Measurements from ENCODE around the gene USP53.
"Not testable (repeated sequence)": the region's sequence is repeated elsewhere in the genome, so short reads cannot be mapped to it uniquely, and the experiment has no call there.

USP53 gene

GRCh38 chr4:119244344-119244743, 31.8 kb downstream of the USP53 start:
- POLR2A ChIA-PET, result no interaction called here
- CTCF ChIA-PET, result no interaction called here
- no peak overlapping the region for H3K4me3 ChIP-seq (ENCODE audit: low read depth, low read length)
- no peak for TF ChIP-seq CTCF (IDR thresholded peaks at IDR 0.05; ENCODE audit: insufficient read depth, low read length, missing control alignments)
- DNase-seq (ENCODE audit: low read depth, low spot score), result no peak

- H3K4me3 ChIP-seq (ENCODE audit: low read depth, low read length), result no peak overlapping the region
- ChIA-PET CTCF (no interaction called here), POLR2A (no interaction called here)
- DNase-seq (ENCODE audit: low read depth, low spot score), result no peak
- no peak for TF ChIP-seq CTCF (IDR thresholded peaks at IDR 0.05; ENCODE audit: insufficient read depth, low read length, missing control alignments)
Measured at GRCh38 chr4:119244832-119245231, 32.3 kb downstream of the USP53 start.

GRCh38 chr4:119246177-119246733, 33.7 kb downstream of the USP53 start:
- CTCF ChIA-PET, result no interaction called here
- H3K4me3 ChIP-seq (ENCODE audit: low read depth, low read length), result no peak overlapping the region
- POLR2A ChIA-PET, result no interaction called here
- TF ChIP-seq CTCF (IDR thresholded peaks at IDR 0.05; ENCODE audit: insufficient read depth, low read length, missing control alignments), result no peak
- DNase-seq (ENCODE audit: low read depth, low spot score), result no peak

- CTCF ChIA-PET; DNase-seq (ENCODE audit: low read depth, low spot score); POLR2A ChIA-PET; H3K4me3 ChIP-seq (ENCODE audit: low read depth, low read length): not testable (repeated sequence)
Measured at GRCh38 chr4:119251037-119251436, 38.5 kb downstream of the USP53 start.

GRCh38 chr4:119255223-119255622, 42.7 kb downstream of the USP53 start:
- H3K4me3 ChIP-seq (ENCODE audit: low read depth, low read length); DNase-seq (ENCODE audit: low read depth, low spot score): not testable (repeated sequence)
- CTCF ChIA-PET, result interaction anchor here (1.2 to 1.3 kb wide), 2 partner anchors 175 to 214 kb away, joined by 3 read pairs; no protein-coding TSS in a partner anchor
- POLR2A ChIA-PET, result interaction anchor here (1.0 kb wide), 1 partner anchor 45 kb away, joined by 3 read pairs; a partner anchor contains a TSS

- POLR2A ChIA-PET, result no interaction called here
- CTCF ChIA-PET, result no interaction called here
- no peak for DNase-seq (ENCODE audit: low read depth, low spot score)
- TF ChIP-seq CTCF (IDR thresholded peaks at IDR 0.05; ENCODE audit: insufficient read depth, low read length, missing control alignments), result no peak
- no peak overlapping the region for H3K4me3 ChIP-seq (ENCODE audit: low read depth, low read length)
Measured at GRCh38 chr4:119260528-119260927, 48.0 kb downstream of the USP53 start.

- no peak for TF ChIP-seq CTCF (IDR thresholded peaks at IDR 0.05; ENCODE audit: insufficient read depth, low read length, missing control alignments)
- no peak for DNase-seq (ENCODE audit: low read depth, low spot score)
- POLR2A ChIA-PET, result no interaction called here
- CTCF ChIA-PET, result interaction anchor here (1.1 to 1.8 kb wide), 2 partner anchors 49 to 220 kb away, joined by 3 to 5 read pairs; partner anchors contain the start of gene USP53
- no peak overlapping the region for H3K4me3 ChIP-seq (ENCODE audit: low read depth, low read length)
Measured at GRCh38 chr4:119261986-119262385, 49.5 kb downstream of the USP53 start.

All from AG04449 (cell line).